GM23338 (cell line): ENCODE measurements around the gene VDAC1.

ENCODE experiments used
- CTCF ChIP-seq, 2 experiments: fragments of 200-600 bp in 1 of 2; sonication (generic) in 1 of 2; conservative IDR thresholded peaks; 2 replicates each; pipeline versions ENCODE4 v1.5.1 to v1.6.1; 2016 to 2017; ENCODE audit warnings: antibody characterized with exemption in 2 of 2, low read depth in 2 of 2, mild to moderate bottlenecking in 2 of 2, moderate library complexity in 1 of 2
- EZH2 ChIP-seq: fragments of 200-600 bp; sonication (generic); IDR thresholded peaks from one replicate; pipeline ENCODE4 v1.8.0; 2017; ENCODE audit warnings: antibody characterized with exemption, mild to moderate bottlenecking, low read depth; ENCODE audit not compliant: unreplicated experiment
- JUNB ChIP-seq: IDR thresholded peaks from one replicate; pipeline ENCODE4 v1.6.1; 2016; ENCODE audit warnings: antibody characterized with exemption; ENCODE audit not compliant: unreplicated experiment
- POLR2AphosphoS5 ChIP-seq: IDR thresholded peaks from 2 replicates; pipeline ENCODE4 v1.6.1; 2016; ENCODE audit warnings: antibody characterized with exemption, low read depth
- REST ChIP-seq: IDR thresholded peaks from one replicate; pipeline ENCODE4 v1.6.1; 2018; ENCODE audit warnings: antibody characterized with exemption; ENCODE audit not compliant: unreplicated experiment

- TF ChIP-seq CTCF (conservative IDR thresholded peaks at IDR 0.05; ENCODE audit: low read depth in 2 of 2) (no peak), POLR2AphosphoS5 (no peak), REST (no peak), JUNB (no peak), EZH2 (no peak)
Measured at GRCh38 chr5:133928587-133929393, 76.0 kb downstream of the VDAC1 start.
